Measurements from ENCODE around the gene TBCCD1. TPM values are rescaled to one million over a fixed set of nuclear protein-coding genes. Genes with fewer than 3 reads are reported as not detected.

TBCCD1 gene
- total and polyA plus RNA-seq, 2 experiments from 2014 or later, result 13.1 to 14.9 TPM

- H3K4me2 ChIP-seq, result no peak within 1 kb of the TSS
- no peaks in the 10 kb centered on the region for H3K4me1 ChIP-seq (ENCODE audit: insufficient read depth)
- H3K9me2 ChIP-seq (replicated peaks; ENCODE audit: insufficient read depth), result no peaks in the 10 kb centered on the region
- no peaks in the 10 kb centered on the region for H4K20me1 ChIP-seq (ENCODE audit: insufficient read depth, poor library complexity, severe bottlenecking)
- no peak for TF ChIP-seq EZH2phosphoT487 (IDR thresholded peaks at IDR 0.05; ENCODE audit: low read depth, severe bottlenecking, unreplicated experiment)
- no peak within 1 kb of the TSS for H2AFZ ChIP-seq
- H3K27me3 ChIP-seq, result no peaks in the 10 kb centered on the region
- H3K36me3 ChIP-seq (replicated peaks; ENCODE audit: insufficient read depth, low read depth), result no peaks in the 10 kb centered on the region
- no peak within 1 kb of the TSS for H3K4me3 ChIP-seq
- no peak within 1 kb of the TSS for H3K27ac ChIP-seq
- H3K79me2 ChIP-seq, result no peaks in the 10 kb centered on the region
- DNase-seq (ENCODE audit: low spot score), result no peak
- no peaks in the 10 kb centered on the region for H3K9me3 ChIP-seq (ENCODE audit: low read depth)
- WGBS (ENCODE audit: low lambda C conversion rate, missing lambda C conversion rate), result 96% methylated on average over 2 of the region's 2 CpGs
Observed at GRCh38 chr3:186544281-186544680, 22.9 kb downstream of the TBCCD1 start, which contains the start of gene CRYGS. Gene CRYGS, minus strand, starts transcription at chr3:186544380. Its CDS starts 54 bp downstream, at chr3:186544326.

GRCh38 chr3:186540835-186541226 lies 26.3 kb downstream of the TBCCD1 start:
- H2AFZ ChIP-seq, result no peak overlapping the region
- H3K27ac ChIP-seq, result no peak overlapping the region
- no peaks in the 10 kb centered on the region for H3K4me1 ChIP-seq (ENCODE audit: insufficient read depth)
- 36% methylated on average over 2 of the region's 2 CpGs for WGBS (ENCODE audit: low lambda C conversion rate, missing lambda C conversion rate)
- H3K27me3 ChIP-seq, result no peaks in the 10 kb centered on the region
- TF ChIP-seq CTCF (IDR thresholded peaks at IDR 0.05; ENCODE audit: poor library complexity), result no peak
- no peak for TF ChIP-seq EZH2 (IDR thresholded peaks at IDR 0.05; ENCODE audit: borderline replicate concordance)
- TF ChIP-seq EZH2phosphoT487 (IDR thresholded peaks at IDR 0.05; ENCODE audit: low read depth, severe bottlenecking, unreplicated experiment), result no peak
- no peaks in the 10 kb centered on the region for H3K9me3 ChIP-seq (ENCODE audit: low read depth)
- DNase-seq (ENCODE audit: low spot score), result no peak
- H3K4me2 ChIP-seq, result no peak overlapping the region
- H3K4me3 ChIP-seq, result no peak overlapping the region
- no peaks in the 10 kb centered on the region for H3K9me2 ChIP-seq (replicated peaks; ENCODE audit: insufficient read depth)
- H3K79me2 ChIP-seq, result no peaks in the 10 kb centered on the region
- H4K20me1 ChIP-seq (ENCODE audit: insufficient read depth, poor library complexity, severe bottlenecking), result no peaks in the 10 kb centered on the region
- H3K36me3 ChIP-seq (replicated peaks; ENCODE audit: insufficient read depth, low read depth), result no peaks in the 10 kb centered on the region

- H3K79me2 ChIP-seq, result no peaks in the 10 kb centered on the region
- no peaks in the 10 kb centered on the region for H3K27me3 ChIP-seq
- TF ChIP-seq EZH2phosphoT487 (IDR thresholded peaks at IDR 0.05; ENCODE audit: low read depth, severe bottlenecking, unreplicated experiment) (no peak), CTCF (IDR thresholded peaks at IDR 0.05; ENCODE audit: poor library complexity) (peak; percentile 89)
- H3K36me3 ChIP-seq (replicated peaks; ENCODE audit: insufficient read depth, low read depth), result no peaks in the 10 kb centered on the region
- H3K4me3 ChIP-seq, result no peak overlapping the region
- no peak overlapping the region for H2AFZ ChIP-seq
- peak; percentile 87 for DNase-seq (ENCODE audit: low spot score)
- H3K9me3 ChIP-seq (ENCODE audit: low read depth), result no peaks in the 10 kb centered on the region
- H4K20me1 ChIP-seq (ENCODE audit: insufficient read depth, poor library complexity, severe bottlenecking), result no peaks in the 10 kb centered on the region
- H3K4me1 ChIP-seq (ENCODE audit: insufficient read depth), result no peaks in the 10 kb centered on the region
- H3K27ac ChIP-seq, result no peak overlapping the region
- WGBS (ENCODE audit: low lambda C conversion rate, missing lambda C conversion rate), result 10% methylated on average over 8 of the region's 8 CpGs
- H3K4me2 ChIP-seq, result peak overlapping the region; percentile 48
- no peaks in the 10 kb centered on the region for H3K9me2 ChIP-seq (replicated peaks; ENCODE audit: insufficient read depth)
Observed at GRCh38 chr3:186540221-186540834, 26.8 kb downstream of the TBCCD1 start.

DNA sequence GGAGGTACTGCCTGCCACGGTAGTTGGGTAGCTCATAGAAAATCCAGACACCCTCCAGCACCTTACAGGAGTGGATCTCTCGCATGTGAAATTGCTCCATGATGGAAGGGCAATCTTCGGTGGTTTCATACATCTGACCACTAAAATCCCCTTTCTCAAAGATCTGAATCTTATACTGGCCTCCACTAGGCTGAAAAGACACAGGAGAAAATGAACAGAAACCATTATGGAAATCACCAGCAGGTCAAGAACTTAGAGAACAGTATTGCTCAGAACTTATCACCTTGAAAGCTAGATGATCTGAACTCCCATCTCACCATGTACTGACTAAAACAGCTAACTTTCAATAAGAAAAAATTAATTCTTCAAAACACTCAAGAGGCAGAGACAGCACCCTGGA lies 28.4 kb downstream of the TBCCD1 start:
- Histone ChIP-seq H3K9me2 (replicated peaks; ENCODE audit: insufficient read depth) (no peaks in the 10 kb centered on the region), H3K79me2 (no peaks in the 10 kb centered on the region), H3K36me3 (replicated peaks; ENCODE audit: insufficient read depth, low read depth) (no peaks in the 10 kb centered on the region), H2AFZ (no peak overlapping the region), H3K4me3 (no peak overlapping the region), H3K27me3 (no peaks in the 10 kb centered on the region), H3K9me3 (ENCODE audit: low read depth) (no peaks in the 10 kb centered on the region), H4K20me1 (ENCODE audit: insufficient read depth, poor library complexity, severe bottlenecking) (no peaks in the 10 kb centered on the region), H3K4me2 (no peak overlapping the region), H3K4me1 (ENCODE audit: insufficient read depth) (no peaks in the 10 kb centered on the region), H3K27ac (no peak overlapping the region)
- DNase-seq (ENCODE audit: low spot score), result no peak
- WGBS (ENCODE audit: low lambda C conversion rate, missing lambda C conversion rate), result 96% methylated on average over 3 of the region's 3 CpGs
- no peak for TF ChIP-seq CTCF (IDR thresholded peaks at IDR 0.05; ENCODE audit: poor library complexity)
- no peak for TF ChIP-seq EZH2phosphoT487 (IDR thresholded peaks at IDR 0.05; ENCODE audit: low read depth, severe bottlenecking, unreplicated experiment)
- TF ChIP-seq EZH2 (IDR thresholded peaks at IDR 0.05; ENCODE audit: borderline replicate concordance), result no peak
